DOHH2 (cell line): ENCODE results near the gene ANO9.

Source experiments
- H3F3A ChIP-seq: fragments of 200-600 bp; sonication (generic), shearing (Covaris generic); 2 replicates; pipeline ENCODE4 v1.6.0; 2016; ENCODE audit warnings: antibody characterized with exemption, mild to moderate bottlenecking; ENCODE audit not compliant: control insufficient read depth, insufficient read depth
- H3K27ac ChIP-seq: fragments of 200-600 bp; sonication (generic); 2 replicates; pipeline ENCODE4 v1.5.1; 2014; ENCODE audit warnings: low read depth, mild to moderate bottlenecking, low read length, moderate library complexity
- H3K27me3 ChIP-seq: fragments of 200-600 bp; sonication (generic); 2 replicates; pipeline ENCODE4 v1.6.1; 2014; ENCODE audit warnings: mild to moderate bottlenecking, low read length, mixed read lengths; ENCODE audit not compliant: control insufficient read depth
- H3K36me3 ChIP-seq: fragments of 200-600 bp; sonication (generic); 2 replicates; pipeline ENCODE4 v1.6.1; 2014; ENCODE audit warnings: mild to moderate bottlenecking, low read length, moderate library complexity, mixed read lengths; ENCODE audit not compliant: control insufficient read depth
- H3K4me1 ChIP-seq: fragments of 200-600 bp; sonication (generic); 2 replicates; pipeline ENCODE4 v1.6.1; 2014; ENCODE audit warnings: mild to moderate bottlenecking, low read length, mixed read lengths; ENCODE audit not compliant: control insufficient read depth
- H3K4me2 ChIP-seq: fragments of 200-600 bp; sonication (generic); 2 replicates; pipeline ENCODE4 v1.6.0; 2014; ENCODE audit warnings: mild to moderate bottlenecking, low read length, moderate library complexity
- H3K4me3 ChIP-seq: fragments of 200-600 bp; sonication (generic); 2 replicates; pipeline ENCODE4 v1.5.1; 2014; ENCODE audit warnings: mild to moderate bottlenecking, low read length, mixed read lengths
- H3K79me2 ChIP-seq: fragments of 200-600 bp; sonication (generic); 2 replicates; pipeline ENCODE4 v1.6.1; 2014; ENCODE audit warnings: mild to moderate bottlenecking, low read length, mixed read lengths; ENCODE audit not compliant: control insufficient read depth
- H3K9me2 ChIP-seq: fragments of 200-600 bp; sonication (generic); replicated peaks from 2 replicates; pipeline ENCODE4 v1.6.1; 2014; ENCODE audit warnings: mild to moderate bottlenecking, low read length, mixed read lengths; ENCODE audit not compliant: control insufficient read depth
- H3K9me3 ChIP-seq: fragments of 200-600 bp; sonication (generic); 2 replicates; pipeline ENCODE4 v1.6.1; 2014; ENCODE audit warnings: antibody characterized with exemption, low read length, mixed read lengths; ENCODE audit not compliant: control insufficient read depth, insufficient read depth
- H4K20me1 ChIP-seq: fragments of 200-600 bp; sonication (generic); 2 replicates; pipeline ENCODE4 v1.6.0; 2014; ENCODE audit warnings: low read depth, mild to moderate bottlenecking, antibody characterized with exemption, low read length, moderate library complexity; ENCODE audit not compliant: control insufficient read depth, insufficient read depth
- CTCF ChIP-seq: fragments of 200-600 bp; sonication (generic); IDR thresholded peaks from one replicate; pipeline ENCODE4 v1.5.1; 2014; ENCODE audit warnings: antibody characterized with exemption, mild to moderate bottlenecking, low read depth, low read length; ENCODE audit not compliant: poor library complexity, severe bottlenecking
- EZH2phosphoT487 ChIP-seq: fragments of 200-600 bp; sonication (generic); IDR thresholded peaks from 2 replicates; pipeline ENCODE4 v1.6.1; 2017; ENCODE audit warnings: borderline replicate concordance, mild to moderate bottlenecking, antibody characterized with exemption, low read length, moderate library complexity, mixed read lengths

Gene ANO9

DNA sequence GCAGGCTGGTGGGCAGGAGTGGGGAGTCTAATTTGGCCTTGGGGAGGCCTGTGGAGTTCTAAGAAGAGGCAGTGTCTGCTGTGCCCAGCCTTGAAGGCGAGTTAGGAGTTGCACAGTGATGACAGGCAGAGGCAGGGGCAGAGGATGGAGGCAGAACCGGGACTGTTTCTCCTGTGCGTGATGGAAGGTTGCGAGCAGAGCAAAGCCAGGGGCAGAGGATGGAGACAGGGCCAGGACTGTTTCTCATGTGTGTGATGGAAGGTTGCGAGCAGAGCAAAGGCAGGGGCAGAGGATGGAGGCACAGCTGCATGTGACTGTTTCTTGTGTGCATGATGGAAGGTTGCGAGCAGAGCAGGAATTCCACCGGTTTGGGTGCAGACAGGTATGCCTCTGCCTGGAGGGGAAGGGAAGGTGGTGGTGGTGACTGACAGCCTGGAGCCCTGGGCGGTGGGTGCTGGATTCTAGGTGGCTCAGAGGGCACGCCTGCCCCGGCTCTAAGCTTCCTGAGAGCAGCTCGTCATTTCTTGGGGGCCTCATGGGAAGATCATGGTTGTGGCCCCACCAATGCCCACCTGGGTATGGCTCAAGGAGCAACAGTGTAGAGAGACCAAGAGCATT lies 63.8 kb downstream of the ANO9 start:
- H3K9me3 ChIP-seq: peaks cover 14% of the 10 kb centered on the region; the same call in 1 of the 2 replicates
- H3K4me3 ChIP-seq: no peak overlapping the region
- H3K4me1 ChIP-seq: no peaks in the 10 kb centered on the region
- no peaks in the 10 kb centered on the region for H4K20me1 ChIP-seq
- H3K36me3 ChIP-seq: no peaks in the 10 kb centered on the region
- H3K27ac ChIP-seq: no peak overlapping the region
- no peaks in the 10 kb centered on the region for H3F3A ChIP-seq
- H3K9me2 ChIP-seq: no peaks in the 10 kb centered on the region
- H3K79me2 ChIP-seq: no peaks in the 10 kb centered on the region
- no peak overlapping the region for H3K4me2 ChIP-seq
- no peak for TF ChIP-seq EZH2phosphoT487
- no peak for TF ChIP-seq CTCF
- H3K27me3 ChIP-seq: no peaks in the 10 kb centered on the region

- TF ChIP-seq EZH2phosphoT487 (no peak), CTCF (no peak)
- no peak overlapping the region for H3K4me2 ChIP-seq
- no peak overlapping the region for H3K27ac ChIP-seq
- no peaks in the 10 kb centered on the region for H3K9me2 ChIP-seq
- H3K27me3 ChIP-seq: no peaks in the 10 kb centered on the region
- H3F3A ChIP-seq: no peaks in the 10 kb centered on the region
- peaks cover 14% of the 10 kb centered on the region; the same call in 1 of the 2 replicates for H3K9me3 ChIP-seq
- no peaks in the 10 kb centered on the region for H3K79me2 ChIP-seq
- H3K4me3 ChIP-seq: no peak overlapping the region
- H4K20me1 ChIP-seq: no peaks in the 10 kb centered on the region
- no peaks in the 10 kb centered on the region for H3K36me3 ChIP-seq
- H3K4me1 ChIP-seq: no peaks in the 10 kb centered on the region
These were observed 64.5 kb downstream of the ANO9 start for GRCh38 chr11:377174-377865.

GRCh38 chr11:376531-377173 lies 65.2 kb downstream of the ANO9 start:
- no peaks in the 10 kb centered on the region for H3F3A ChIP-seq
- TF ChIP-seq CTCF (no peak), EZH2phosphoT487 (no peak)
- H3K4me3 ChIP-seq: no peak overlapping the region
- H3K79me2 ChIP-seq: no peaks in the 10 kb centered on the region
- no peaks in the 10 kb centered on the region for H3K4me1 ChIP-seq
- H3K27ac ChIP-seq: no peak overlapping the region
- no peaks in the 10 kb centered on the region for H4K20me1 ChIP-seq
- no peaks in the 10 kb centered on the region for H3K9me2 ChIP-seq
- H3K4me2 ChIP-seq: no peak overlapping the region
- peaks cover 14% of the 10 kb centered on the region; the same call in 1 of the 2 replicates for H3K9me3 ChIP-seq
- no peaks in the 10 kb centered on the region for H3K27me3 ChIP-seq
- no peaks in the 10 kb centered on the region for H3K36me3 ChIP-seq
